Ishikawa (cell line): ENCODE data around the gene CWC27.

ENCODE experiments used
- CEBPB ChIP-seq: IDR thresholded peaks from 2 replicates; pipeline ENCODE4 v1.6.1; 2012
- EP300 ChIP-seq: IDR thresholded peaks from 2 replicates; pipeline ENCODE4 v1.6.1; 2012; ENCODE audit warnings: borderline replicate concordance
- FOXM1 ChIP-seq: IDR thresholded peaks from 2 replicates; pipeline ENCODE4 v1.6.1; 2012; ENCODE audit warnings: low read depth, borderline replicate concordance
- RAD21 ChIP-seq: IDR thresholded peaks from 2 replicates; pipeline ENCODE4 v1.6.1; 2012; ENCODE audit warnings: low read depth
- REST ChIP-seq: IDR thresholded peaks from 2 replicates; pipeline ENCODE4 v1.6.1; 2012; ENCODE audit warnings: low read depth, mild to moderate bottlenecking
- TAF1 ChIP-seq: IDR thresholded peaks from 2 replicates; pipeline ENCODE4 v1.6.1; 2012; ENCODE audit warnings: low read depth, mild to moderate bottlenecking
- USF1 ChIP-seq: IDR thresholded peaks from 2 replicates; pipeline ENCODE4 v1.6.1; 2012
- YY1 ChIP-seq: IDR thresholded peaks from 2 replicates; pipeline ENCODE4 v1.6.1; 2012; ENCODE audit warnings: low read depth
- ZBTB7A ChIP-seq: IDR thresholded peaks from 2 replicates; pipeline ENCODE4 v1.6.1; 2012; ENCODE audit warnings: low read depth

- TF ChIP-seq EP300 (no peak), YY1 (no peak), RAD21 (no peak), USF1 (no peak), ZBTB7A (no peak), REST (no peak), FOXM1 (no peak), CEBPB (no peak), TAF1 (no peak)
These were observed 45.3 kb downstream of the CWC27 start for GRCh38 chr5:64814073-64814472.
